K562 (cell line): ENCODE measurements around the gene GNPTAB. TPM values are rescaled to one million over a fixed set of nuclear protein-coding genes. Genes with fewer than 3 reads are reported as not detected.

ENCODE experiments used
- RBM34 ChIP-seq: fragments of 200-400 bp; formaldehyde crosslinking; IDR thresholded peaks from 2 replicates; pipeline ENCODE4 v1.6.1; 2018; ENCODE audit warnings: low read length, borderline replicate concordance; ENCODE audit not compliant: insufficient read depth
- RFX7 ChIP-seq: fragments of 250-450 bp; sonication (Bioruptor Pico); IDR thresholded peaks from 2 replicates; pipeline ENCODE4 v1.5.1; 2021; ENCODE audit warnings: mild to moderate bottlenecking
- SIN3A ChIP-seq, 2 experiments: fragments of 150-350 bp in 1 of 2; IDR thresholded peaks; 2 replicates each; pipeline ENCODE4 v1.6.1; 2011 to 2016; ENCODE audit warnings: borderline replicate concordance in 2 of 2, low read depth in 2 of 2, low read length in 2 of 2, mild to moderate bottlenecking in 2 of 2, moderate library complexity in 2 of 2; ENCODE audit not compliant: control insufficient read depth in 1 of 2
- ZNF766 ChIP-seq: fragments of 200-800 bp; sonication (Bioruptor generic); conservative IDR thresholded peaks from 2 replicates; pipeline ENCODE4 v1.6.1; 2016; ENCODE audit warnings: missing genetic modification characterization, missing compliant biosample characterization
- polyA plus RNA-seq, 8 experiments: library from polyadenylated mRNA; depleted of rRNA in 4 of 8; stranded (reverse) in 5 of 8; unstranded in 3 of 8; fragments of >200 nt; fragmentation: Nextera tagmentation in 2 of 8; fragmentation: Illumina TruSeq in 1 of 8; extraction: Ambion mirVana in 2 of 8; extraction: Trizol in 1 of 8; gene quantifications; 2 replicates each; pipeline versions ENCODE4 v1.2.1 to v1.2.3, GENCODE V29; 2011 to 2014; ENCODE audit warnings: inconsistent platforms in 1 of 8, missing spikeins in 1 of 8
- total RNA-seq, 7 experiments: library from RNA; depleted of rRNA in 6 of 7; stranded (reverse); fragments of >200 nt in 6 of 7; fragmentation: Illumina TruSeq in 2 of 7; extraction: Trizol in 2 of 7; gene quantifications; 2 replicates each; pipeline versions ENCODE4 v1.2.1 to v1.2.3, GENCODE V29; 2011 to 2021; ENCODE audit warnings: low replicate concordance in 1 of 7
- TF ChIP-seq, protein P1 (sequence below), 2 experiments: fragments of 450-650 bp; formaldehyde crosslinking in 1 of 2; IDR thresholded peaks; 2 replicates each; pipeline versions ENCODE4 v1.4.0 to v1.6.1; 2014 to 2020; ENCODE audit warnings: mild to moderate bottlenecking in 2 of 2, borderline replicate concordance in 1 of 2, low read depth in 1 of 2
- TF ChIP-seq, protein P2 (sequence below): fragments of 450-650 bp; IDR thresholded peaks from 2 replicates; pipeline ENCODE4 v1.6.1; 2016; ENCODE audit warnings: mild to moderate bottlenecking, moderate library complexity

Gene GNPTAB
- total and polyA plus RNA-seq, 9 of the 15 experiments (the other 6 are each of a cell fraction or from before 2014, with no cell fraction given), result 5.9 to 23.2 (median 19.3) TPM

DNA sequence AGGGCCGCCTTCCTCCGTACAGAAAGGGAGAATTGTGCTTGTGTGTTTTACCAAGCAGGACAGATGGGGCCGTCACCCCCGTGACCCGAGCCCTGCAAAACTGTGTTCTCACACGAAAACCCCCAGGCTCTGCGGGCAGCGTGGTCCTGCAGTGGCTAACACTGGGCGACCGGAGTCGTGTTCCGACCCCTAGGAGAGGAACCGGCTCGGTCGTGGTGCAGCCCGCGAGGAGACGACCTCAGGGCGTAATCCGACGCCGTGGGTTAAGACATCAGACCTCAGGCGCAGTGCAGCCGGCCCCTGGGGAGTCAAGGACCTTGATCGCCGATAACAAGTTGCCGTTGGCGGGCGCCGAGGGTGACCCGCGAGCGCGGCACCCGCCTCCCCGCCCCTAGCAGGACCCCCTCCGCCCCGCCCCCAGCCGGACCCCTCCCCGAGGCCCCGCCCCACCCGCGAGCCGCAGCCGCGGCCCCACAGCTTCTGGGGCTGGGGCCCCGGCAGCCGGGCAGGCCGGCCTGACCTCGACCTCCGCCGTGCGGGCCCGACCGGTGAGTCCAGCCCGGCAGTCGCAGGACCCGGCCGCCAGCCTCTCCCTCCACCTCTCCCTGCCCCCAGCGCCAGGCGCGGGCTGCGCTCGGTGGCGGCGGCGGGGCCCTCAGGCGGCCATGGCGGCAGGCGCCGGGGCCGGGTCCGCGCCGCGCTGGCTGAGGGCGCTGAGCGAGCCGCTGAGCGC, 133.4 kb downstream of the GNPTAB start, which contains the start of gene CHPT1 (continued):
- TF ChIP-seq, protein P1, sequence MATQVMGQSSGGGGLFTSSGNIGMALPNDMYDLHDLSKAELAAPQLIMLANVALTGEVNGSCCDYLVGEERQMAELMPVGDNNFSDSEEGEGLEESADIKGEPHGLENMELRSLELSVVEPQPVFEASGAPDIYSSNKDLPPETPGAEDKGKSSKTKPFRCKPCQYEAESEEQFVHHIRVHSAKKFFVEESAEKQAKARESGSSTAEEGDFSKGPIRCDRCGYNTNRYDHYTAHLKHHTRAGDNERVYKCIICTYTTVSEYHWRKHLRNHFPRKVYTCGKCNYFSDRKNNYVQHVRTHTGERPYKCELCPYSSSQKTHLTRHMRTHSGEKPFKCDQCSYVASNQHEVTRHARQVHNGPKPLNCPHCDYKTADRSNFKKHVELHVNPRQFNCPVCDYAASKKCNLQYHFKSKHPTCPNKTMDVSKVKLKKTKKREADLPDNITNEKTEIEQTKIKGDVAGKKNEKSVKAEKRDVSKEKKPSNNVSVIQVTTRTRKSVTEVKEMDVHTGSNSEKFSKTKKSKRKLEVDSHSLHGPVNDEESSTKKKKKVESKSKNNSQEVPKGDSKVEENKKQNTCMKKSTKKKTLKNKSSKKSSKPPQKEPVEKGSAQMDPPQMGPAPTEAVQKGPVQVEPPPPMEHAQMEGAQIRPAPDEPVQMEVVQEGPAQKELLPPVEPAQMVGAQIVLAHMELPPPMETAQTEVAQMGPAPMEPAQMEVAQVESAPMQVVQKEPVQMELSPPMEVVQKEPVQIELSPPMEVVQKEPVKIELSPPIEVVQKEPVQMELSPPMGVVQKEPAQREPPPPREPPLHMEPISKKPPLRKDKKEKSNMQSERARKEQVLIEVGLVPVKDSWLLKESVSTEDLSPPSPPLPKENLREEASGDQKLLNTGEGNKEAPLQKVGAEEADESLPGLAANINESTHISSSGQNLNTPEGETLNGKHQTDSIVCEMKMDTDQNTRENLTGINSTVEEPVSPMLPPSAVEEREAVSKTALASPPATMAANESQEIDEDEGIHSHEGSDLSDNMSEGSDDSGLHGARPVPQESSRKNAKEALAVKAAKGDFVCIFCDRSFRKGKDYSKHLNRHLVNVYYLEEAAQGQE (IDR thresholded peaks at IDR 0.05; ENCODE audit: borderline replicate concordance), result 0 out of 2 replicates have a peak, but pooled peaks have one; percentile 9
- TF ChIP-seq, protein P1 (CRISPR knock-in tag; IDR thresholded peaks at IDR 0.05; ENCODE audit: low read depth), result 0 out of 2 replicates have a peak, but pooled peaks have one; percentile 58
- TF ChIP-seq RFX7 (CRISPR knock-in tag) (no peak), RBM34 (no peak), ZNF766 (CRISPR knock-in tag) (no peak; the same call in 1 of the 2 replicates), SIN3A (IDR thresholded peaks at IDR 0.05; ENCODE audit: borderline replicate concordance in 2 of 2, control insufficient read depth in 1 of 2, low read depth in 2 of 2, low read length in 2 of 2) (no peak; a peak in 1 of 4 replicates)
- TF ChIP-seq, protein P2, sequence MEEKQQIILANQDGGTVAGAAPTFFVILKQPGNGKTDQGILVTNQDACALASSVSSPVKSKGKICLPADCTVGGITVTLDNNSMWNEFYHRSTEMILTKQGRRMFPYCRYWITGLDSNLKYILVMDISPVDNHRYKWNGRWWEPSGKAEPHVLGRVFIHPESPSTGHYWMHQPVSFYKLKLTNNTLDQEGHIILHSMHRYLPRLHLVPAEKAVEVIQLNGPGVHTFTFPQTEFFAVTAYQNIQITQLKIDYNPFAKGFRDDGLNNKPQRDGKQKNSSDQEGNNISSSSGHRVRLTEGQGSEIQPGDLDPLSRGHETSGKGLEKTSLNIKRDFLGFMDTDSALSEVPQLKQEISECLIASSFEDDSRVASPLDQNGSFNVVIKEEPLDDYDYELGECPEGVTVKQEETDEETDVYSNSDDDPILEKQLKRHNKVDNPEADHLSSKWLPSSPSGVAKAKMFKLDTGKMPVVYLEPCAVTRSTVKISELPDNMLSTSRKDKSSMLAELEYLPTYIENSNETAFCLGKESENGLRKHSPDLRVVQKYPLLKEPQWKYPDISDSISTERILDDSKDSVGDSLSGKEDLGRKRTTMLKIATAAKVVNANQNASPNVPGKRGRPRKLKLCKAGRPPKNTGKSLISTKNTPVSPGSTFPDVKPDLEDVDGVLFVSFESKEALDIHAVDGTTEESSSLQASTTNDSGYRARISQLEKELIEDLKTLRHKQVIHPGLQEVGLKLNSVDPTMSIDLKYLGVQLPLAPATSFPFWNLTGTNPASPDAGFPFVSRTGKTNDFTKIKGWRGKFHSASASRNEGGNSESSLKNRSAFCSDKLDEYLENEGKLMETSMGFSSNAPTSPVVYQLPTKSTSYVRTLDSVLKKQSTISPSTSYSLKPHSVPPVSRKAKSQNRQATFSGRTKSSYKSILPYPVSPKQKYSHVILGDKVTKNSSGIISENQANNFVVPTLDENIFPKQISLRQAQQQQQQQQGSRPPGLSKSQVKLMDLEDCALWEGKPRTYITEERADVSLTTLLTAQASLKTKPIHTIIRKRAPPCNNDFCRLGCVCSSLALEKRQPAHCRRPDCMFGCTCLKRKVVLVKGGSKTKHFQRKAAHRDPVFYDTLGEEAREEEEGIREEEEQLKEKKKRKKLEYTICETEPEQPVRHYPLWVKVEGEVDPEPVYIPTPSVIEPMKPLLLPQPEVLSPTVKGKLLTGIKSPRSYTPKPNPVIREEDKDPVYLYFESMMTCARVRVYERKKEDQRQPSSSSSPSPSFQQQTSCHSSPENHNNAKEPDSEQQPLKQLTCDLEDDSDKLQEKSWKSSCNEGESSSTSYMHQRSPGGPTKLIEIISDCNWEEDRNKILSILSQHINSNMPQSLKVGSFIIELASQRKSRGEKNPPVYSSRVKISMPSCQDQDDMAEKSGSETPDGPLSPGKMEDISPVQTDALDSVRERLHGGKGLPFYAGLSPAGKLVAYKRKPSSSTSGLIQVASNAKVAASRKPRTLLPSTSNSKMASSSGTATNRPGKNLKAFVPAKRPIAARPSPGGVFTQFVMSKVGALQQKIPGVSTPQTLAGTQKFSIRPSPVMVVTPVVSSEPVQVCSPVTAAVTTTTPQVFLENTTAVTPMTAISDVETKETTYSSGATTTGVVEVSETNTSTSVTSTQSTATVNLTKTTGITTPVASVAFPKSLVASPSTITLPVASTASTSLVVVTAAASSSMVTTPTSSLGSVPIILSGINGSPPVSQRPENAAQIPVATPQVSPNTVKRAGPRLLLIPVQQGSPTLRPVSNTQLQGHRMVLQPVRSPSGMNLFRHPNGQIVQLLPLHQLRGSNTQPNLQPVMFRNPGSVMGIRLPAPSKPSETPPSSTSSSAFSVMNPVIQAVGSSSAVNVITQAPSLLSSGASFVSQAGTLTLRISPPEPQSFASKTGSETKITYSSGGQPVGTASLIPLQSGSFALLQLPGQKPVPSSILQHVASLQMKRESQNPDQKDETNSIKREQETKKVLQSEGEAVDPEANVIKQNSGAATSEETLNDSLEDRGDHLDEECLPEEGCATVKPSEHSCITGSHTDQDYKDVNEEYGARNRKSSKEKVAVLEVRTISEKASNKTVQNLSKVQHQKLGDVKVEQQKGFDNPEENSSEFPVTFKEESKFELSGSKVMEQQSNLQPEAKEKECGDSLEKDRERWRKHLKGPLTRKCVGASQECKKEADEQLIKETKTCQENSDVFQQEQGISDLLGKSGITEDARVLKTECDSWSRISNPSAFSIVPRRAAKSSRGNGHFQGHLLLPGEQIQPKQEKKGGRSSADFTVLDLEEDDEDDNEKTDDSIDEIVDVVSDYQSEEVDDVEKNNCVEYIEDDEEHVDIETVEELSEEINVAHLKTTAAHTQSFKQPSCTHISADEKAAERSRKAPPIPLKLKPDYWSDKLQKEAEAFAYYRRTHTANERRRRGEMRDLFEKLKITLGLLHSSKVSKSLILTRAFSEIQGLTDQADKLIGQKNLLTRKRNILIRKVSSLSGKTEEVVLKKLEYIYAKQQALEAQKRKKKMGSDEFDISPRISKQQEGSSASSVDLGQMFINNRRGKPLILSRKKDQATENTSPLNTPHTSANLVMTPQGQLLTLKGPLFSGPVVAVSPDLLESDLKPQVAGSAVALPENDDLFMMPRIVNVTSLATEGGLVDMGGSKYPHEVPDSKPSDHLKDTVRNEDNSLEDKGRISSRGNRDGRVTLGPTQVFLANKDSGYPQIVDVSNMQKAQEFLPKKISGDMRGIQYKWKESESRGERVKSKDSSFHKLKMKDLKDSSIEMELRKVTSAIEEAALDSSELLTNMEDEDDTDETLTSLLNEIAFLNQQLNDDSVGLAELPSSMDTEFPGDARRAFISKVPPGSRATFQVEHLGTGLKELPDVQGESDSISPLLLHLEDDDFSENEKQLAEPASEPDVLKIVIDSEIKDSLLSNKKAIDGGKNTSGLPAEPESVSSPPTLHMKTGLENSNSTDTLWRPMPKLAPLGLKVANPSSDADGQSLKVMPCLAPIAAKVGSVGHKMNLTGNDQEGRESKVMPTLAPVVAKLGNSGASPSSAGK, result no peak
